Large intestine (tissue), 3 donors: ENCODE measurements around the gene LAPTM4A. TPM values are rescaled to one million over a fixed set of nuclear protein-coding genes. Genes with fewer than 3 reads are reported as not detected.

Experiments used
- DNase-seq, 2 donors: peaks; one replicate each; pipeline versions ENCODE4 v3.0.0 to v3.0.0-alpha.2; 2013
- H3K27ac ChIP-seq: one replicate; pipeline ENCODE4 v1.5.1; 2013; ENCODE audit warnings: low read length
- H3K27me3 ChIP-seq: 2 replicates; pipeline ENCODE4 v1.6.1; 2013; ENCODE audit warnings: low read length; ENCODE audit not compliant: control insufficient read depth, insufficient read depth
- H3K36me3 ChIP-seq: 2 replicates; pipeline ENCODE4 v1.6.1; 2013; ENCODE audit warnings: low read length; ENCODE audit not compliant: control insufficient read depth, insufficient read depth
- H3K4me1 ChIP-seq: one replicate; pipeline ENCODE4 v1.6.1; 2013; ENCODE audit warnings: low read length; ENCODE audit not compliant: control insufficient read depth, insufficient read depth
- H3K4me3 ChIP-seq: one replicate; pipeline ENCODE4 v1.5.1; 2013; ENCODE audit warnings: low read length
- H3K9me3 ChIP-seq: one replicate; pipeline ENCODE4 v1.6.1; 2013; ENCODE audit warnings: mild to moderate bottlenecking, low read depth, low read length, moderate library complexity; ENCODE audit not compliant: control insufficient read depth
- WGBS: methylation state at CpG from one replicate; pipeline ENCODE4 v1.1.5; 2013; ENCODE audit warnings: low lambda C conversion rate; ENCODE audit not compliant: insufficient coverage; 5-methylcytosine and 5-hydroxymethylcytosine counted together
- polyA plus RNA-seq: library from polyadenylated mRNA; unstranded; fragments of 120-200 nt; gene quantifications from one replicate; pipeline ENCODE4 v1.2.1, GENCODE V29; 2013

LAPTM4A gene
- polyA plus RNA-seq, 1 donor, result 294 TPM

DNA sequence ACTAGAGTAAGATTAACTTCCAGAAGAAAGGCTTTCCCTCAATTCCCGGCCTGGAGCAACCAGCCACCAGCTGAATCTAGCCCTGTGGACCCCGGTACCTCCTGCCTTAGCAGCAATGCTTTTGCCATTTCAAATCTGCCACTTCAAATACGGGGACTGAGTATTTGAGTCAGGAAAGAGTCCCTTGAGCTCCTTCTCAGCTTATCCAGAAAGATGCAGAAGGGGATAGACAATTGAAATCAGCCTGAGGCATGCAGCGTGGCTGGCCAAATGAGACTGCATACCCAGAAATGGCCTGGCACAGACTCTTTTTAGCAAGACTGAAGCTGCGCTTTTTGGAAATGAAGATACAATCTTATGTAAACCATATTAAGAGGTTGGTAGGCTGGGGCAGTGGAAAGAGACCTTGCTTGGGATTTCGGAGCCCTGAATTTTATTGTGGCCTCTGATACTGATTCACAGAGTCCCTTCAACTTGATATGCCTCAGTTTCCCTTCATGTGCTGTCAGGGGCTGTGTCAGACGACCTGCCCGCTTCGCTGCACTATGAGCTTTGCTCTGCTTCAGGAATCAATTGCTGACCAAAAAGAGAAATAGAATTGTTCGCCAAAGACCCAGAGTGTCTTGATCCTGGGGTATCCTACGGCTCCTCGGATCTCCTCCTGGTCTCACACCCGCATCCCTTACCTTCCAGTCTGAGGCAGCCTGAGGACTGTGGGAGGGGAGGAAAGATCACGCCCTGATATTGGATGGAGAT, 40.0 kb downstream of the LAPTM4A start:
- WGBS, result no CpG with 5 or more reads among the region's 14 CpGs
- Histone ChIP-seq H3K27ac (no peak overlapping the region), H3K9me3 (no peaks in the 10 kb centered on the region), H3K36me3 (no peaks in the 10 kb centered on the region), H3K4me1 (no peaks in the 10 kb centered on the region), H3K4me3 (no peak overlapping the region), H3K27me3 (peaks cover 37% of the 10 kb centered on the region)
- no peak for DNase-seq

GRCh38 chr2:20008703-20009102, 42.7 kb downstream of the LAPTM4A start:
- H3K27ac ChIP-seq, result no peak overlapping the region
- no peaks in the 10 kb centered on the region for H3K36me3 ChIP-seq
- peaks cover 35% of the 10 kb centered on the region for H3K27me3 ChIP-seq
- WGBS, result no CpG with 5 or more reads among the region's 5 CpGs
- no peaks in the 10 kb centered on the region for H3K9me3 ChIP-seq
- no peaks in the 10 kb centered on the region for H3K4me1 ChIP-seq
- no peak overlapping the region for H3K4me3 ChIP-seq
- DNase-seq, result no peak

DNA sequence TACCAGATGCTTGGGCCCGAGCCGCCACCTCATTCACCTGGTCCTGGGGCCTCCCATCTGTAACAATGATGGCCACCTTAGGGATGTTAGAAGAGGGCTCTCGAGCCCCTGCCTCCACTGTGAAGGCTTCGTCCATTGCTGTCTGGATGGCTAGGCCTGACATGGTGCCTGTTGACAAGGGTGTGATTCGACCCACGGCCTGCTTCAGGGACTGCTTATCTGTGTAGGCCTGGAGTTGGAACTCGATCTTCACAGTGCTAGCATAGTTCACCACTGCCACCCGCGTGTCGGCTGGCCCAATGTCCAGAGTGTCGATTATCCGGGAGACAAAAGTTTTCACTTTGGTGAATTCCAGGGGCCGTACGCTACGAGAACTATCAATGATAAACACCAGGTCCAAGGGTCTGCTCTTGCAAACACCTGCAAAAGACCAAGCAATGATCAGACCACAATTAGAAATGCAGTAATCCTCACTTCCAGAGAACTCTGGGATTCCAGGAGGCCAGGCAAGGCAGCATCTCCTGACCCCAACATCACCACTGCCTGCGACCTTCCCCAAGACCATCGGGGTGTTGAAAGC, 45.4 kb downstream of the LAPTM4A start:
- WGBS, result no CpG with 5 or more reads among the region's 17 CpGs

DNA sequence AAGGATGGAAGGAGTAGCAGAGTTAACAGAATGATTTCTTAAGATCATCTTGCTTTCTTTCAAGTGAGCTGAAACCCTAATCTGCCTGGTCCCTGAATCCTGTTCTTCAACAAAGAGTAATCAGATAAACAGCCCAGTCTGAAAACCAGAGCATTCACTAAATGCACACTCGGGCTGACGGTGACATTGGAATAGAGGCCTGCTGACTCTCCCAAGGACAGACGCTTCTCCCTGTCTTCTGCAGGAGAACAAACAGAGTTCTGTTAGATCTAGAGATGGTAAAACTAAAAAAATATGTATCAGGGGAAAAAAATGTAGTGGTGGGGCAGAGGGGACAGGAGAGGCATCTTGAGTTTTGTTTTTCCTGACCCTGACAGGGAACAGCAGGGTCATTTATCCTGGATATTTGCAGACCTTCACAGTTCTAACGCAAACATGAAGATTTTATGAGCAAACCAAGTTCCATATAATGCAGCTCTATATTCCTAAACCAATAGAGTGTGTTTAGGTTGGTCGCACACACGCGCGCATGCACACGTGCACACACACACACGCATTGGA, 46.3 kb downstream of the LAPTM4A start:
- Histone ChIP-seq H3K9me3 (no peaks in the 10 kb centered on the region), H3K4me1 (no peaks in the 10 kb centered on the region)
- WGBS, result 97% methylated on average over 6 of the region's 10 CpGs

More for the DNA sequence above, 45.4 kb downstream of the LAPTM4A start:
- Histone ChIP-seq H3K27me3 (peaks cover 12% of the 10 kb centered on the region), H3K9me3 (no peaks in the 10 kb centered on the region), H3K4me3 (no peak overlapping the region), H3K36me3 (no peaks in the 10 kb centered on the region), H3K4me1 (no peaks in the 10 kb centered on the region), H3K27ac (no peak overlapping the region)
- no peak for DNase-seq

DNA sequence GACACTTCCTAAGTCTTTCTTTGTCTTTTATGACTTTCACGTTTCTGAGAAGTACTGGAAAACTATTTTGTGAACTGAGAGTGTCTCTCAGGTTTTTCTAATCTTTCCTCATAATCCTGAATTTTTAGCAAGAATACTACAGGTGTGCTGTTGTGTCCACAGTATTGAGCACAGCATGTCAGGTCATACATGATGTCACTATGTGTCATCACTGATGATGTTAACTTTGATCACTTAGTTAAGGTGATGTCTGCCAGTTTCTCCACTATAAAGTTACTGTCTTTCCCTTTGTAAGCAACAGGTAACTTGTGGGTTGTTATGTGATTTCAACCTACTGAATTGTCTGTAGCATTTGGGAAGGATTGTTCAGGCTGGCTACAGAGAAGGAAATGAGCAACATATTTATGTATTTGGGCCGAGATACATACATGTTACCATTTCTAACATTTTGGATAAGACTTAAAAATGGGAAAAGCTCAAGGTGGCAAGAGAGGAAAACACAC, 50.0 kb downstream of the LAPTM4A start:
- H3K27me3 ChIP-seq, result no peaks in the 10 kb centered on the region
- WGBS, result 86% methylated on average over 1 of the region's 2 CpGs
- no peak overlapping the region for H3K4me3 ChIP-seq
- no peaks in the 10 kb centered on the region for H3K36me3 ChIP-seq
- no peaks in the 10 kb centered on the region for H3K9me3 ChIP-seq
- no peaks in the 10 kb centered on the region for H3K4me1 ChIP-seq
- DNase-seq, result no peak
- H3K27ac ChIP-seq, result no peak overlapping the region

More for the DNA sequence above, 46.3 kb downstream of the LAPTM4A start:
- peaks cover 5% of the 10 kb centered on the region for H3K27me3 ChIP-seq
- DNase-seq, result no peak
- no peak overlapping the region for H3K27ac ChIP-seq
- H3K4me3 ChIP-seq, result no peak overlapping the region
- H3K36me3 ChIP-seq, result no peaks in the 10 kb centered on the region

GRCh38 chr2:19993731-19994130, 57.7 kb downstream of the LAPTM4A start:
- H3K27ac ChIP-seq, result no peak overlapping the region
- no peak overlapping the region for H3K4me3 ChIP-seq
- peaks cover 3% of the 10 kb centered on the region for H3K27me3 ChIP-seq
- H3K9me3 ChIP-seq, result no peaks in the 10 kb centered on the region
- no peaks in the 10 kb centered on the region for H3K4me1 ChIP-seq
- no peaks in the 10 kb centered on the region for H3K36me3 ChIP-seq
- no peak for DNase-seq

DNA sequence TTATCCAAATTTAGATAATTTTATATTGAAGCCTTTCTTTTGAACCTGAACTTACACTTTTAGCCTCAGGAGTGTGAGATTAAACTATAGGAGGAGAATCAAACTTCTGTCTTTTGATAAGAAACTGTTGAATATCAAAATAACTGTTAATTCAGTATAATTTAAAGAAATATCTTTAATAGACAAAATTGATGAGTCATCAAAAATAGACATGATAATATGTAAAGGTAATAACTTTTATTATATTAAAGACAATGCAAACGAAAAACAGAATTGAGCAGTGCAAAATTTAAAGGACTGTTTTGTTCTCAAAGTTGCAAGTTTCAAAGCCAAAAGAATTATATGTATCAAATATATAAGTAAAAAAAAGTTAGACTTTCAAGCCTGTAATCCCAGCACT, 59.5 kb downstream of the LAPTM4A start:
- no peak overlapping the region for H3K4me3 ChIP-seq
- H3K36me3 ChIP-seq, result no peaks in the 10 kb centered on the region
- no peaks in the 10 kb centered on the region for H3K9me3 ChIP-seq
- no peaks in the 10 kb centered on the region for H3K4me1 ChIP-seq
- no peak for DNase-seq
- WGBS, result 100% methylated on average over 1 of the region's 1 CpG
- peaks cover 3% of the 10 kb centered on the region for H3K27me3 ChIP-seq
- H3K27ac ChIP-seq, result no peak overlapping the region

GRCh38 chr2:19990416-19990728, 61.1 kb downstream of the LAPTM4A start:
- no peaks in the 10 kb centered on the region for H3K36me3 ChIP-seq
- peak overlapping the region; percentile 93 for H3K4me3 ChIP-seq
- peaks cover 3% of the 10 kb centered on the region for H3K27me3 ChIP-seq
- WGBS, result no CpG with 5 or more reads among the region's 10 CpGs
- H3K4me1 ChIP-seq, result no peaks in the 10 kb centered on the region
- no peak for DNase-seq
- no peaks in the 10 kb centered on the region for H3K9me3 ChIP-seq
- H3K27ac ChIP-seq, result peak overlapping the region; percentile 30

DNA sequence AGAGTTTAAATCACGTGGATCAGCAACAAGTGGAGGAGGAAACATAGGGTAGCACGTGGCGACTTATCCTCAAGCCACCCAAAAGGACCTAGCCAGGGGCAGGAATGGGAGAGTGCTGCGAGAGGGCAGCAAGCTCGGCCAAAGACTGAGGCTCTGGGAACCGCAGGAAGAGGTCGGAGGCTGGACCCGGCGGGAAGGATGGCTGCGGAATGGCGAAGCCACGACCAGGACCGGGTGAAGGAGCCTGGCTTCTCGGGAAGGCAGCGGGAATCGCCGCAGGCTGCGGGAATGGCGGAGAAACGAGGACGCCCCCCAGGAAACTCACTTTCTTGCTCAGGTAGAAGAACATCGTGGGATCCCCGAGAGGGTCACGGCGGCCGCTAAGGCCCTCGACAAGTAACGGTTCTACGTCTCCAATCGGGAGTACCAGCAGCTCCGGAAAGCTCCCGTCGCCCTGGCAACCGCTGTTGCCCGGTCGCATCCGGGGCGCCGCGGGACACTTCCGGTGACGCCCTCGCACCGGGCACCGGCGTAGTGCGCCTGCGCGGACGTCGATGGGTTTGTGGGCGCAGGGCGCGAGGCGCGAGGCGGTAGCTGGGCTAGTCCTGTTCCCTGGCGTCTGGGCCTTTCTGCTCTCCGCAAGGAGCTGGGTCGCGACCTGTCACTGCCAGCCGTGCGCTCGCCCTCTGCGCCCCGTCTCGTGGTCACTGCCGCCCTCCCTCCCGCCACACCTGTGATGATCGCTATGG, 61.6 kb downstream of the LAPTM4A start, which contains the start of gene WDR35:
Gene WDR35, minus strand, starts transcription at position 439 of the 749 bp plus-strand sequence. Its CDS starts 90 bp downstream, at position 349.
- Histone ChIP-seq H3K27me3 (peaks cover 3% of the 10 kb centered on the region), H3K9me3 (no peaks in the 10 kb centered on the region), H3K27ac (peak within 1 kb of the TSS; percentile 30), H3K4me3 (peak within 1 kb of the TSS; percentile 93), H3K36me3 (peaks cover 2% of the 10 kb centered on the region), H3K4me1 (no peaks in the 10 kb centered on the region)
- 0% methylated on average over 3 of the region's 70 CpGs for WGBS
- DNase-seq, result peak; percentile 89 to 90

DNA sequence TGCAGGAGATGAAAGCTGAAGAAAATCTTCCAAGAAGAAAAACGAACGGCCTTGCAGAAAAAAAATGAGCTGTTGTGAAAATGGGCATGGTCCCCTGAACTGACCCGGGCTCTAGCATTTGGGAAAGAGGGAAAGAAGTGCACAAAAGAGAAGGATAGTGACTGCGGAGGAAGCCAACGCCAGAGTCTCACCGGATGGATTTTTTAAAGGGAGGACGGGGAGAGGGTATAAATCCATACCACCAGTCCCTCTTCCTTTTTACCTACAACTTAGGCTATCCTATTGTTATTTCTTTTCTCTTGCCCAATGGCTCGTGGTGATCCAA, 62.1 kb downstream of the LAPTM4A start:
- 0% methylated on average over 3 of the region's 8 CpGs for WGBS
- Histone ChIP-seq H3K4me1 (no peaks in the 10 kb centered on the region), H3K9me3 (no peaks in the 10 kb centered on the region), H3K4me3 (peak overlapping the region; percentile 93), H3K27ac (peak overlapping the region; percentile 27), H3K36me3 (peaks cover 4% of the 10 kb centered on the region), H3K27me3 (peaks cover 3% of the 10 kb centered on the region)
- DNase-seq, result no peak
